ENCODE data around the gene TMEM44. TPM values are rescaled to one million over a fixed set of nuclear protein-coding genes. Genes with fewer than 3 reads are reported as not detected.

The TMEM44 gene
- total and polyA plus RNA-seq, 9 of the 15 experiments (the other 6 are each of a cell fraction or from before 2014, with no cell fraction given) = 0.53 to 18.1 (median 11.3) TPM

DNA sequence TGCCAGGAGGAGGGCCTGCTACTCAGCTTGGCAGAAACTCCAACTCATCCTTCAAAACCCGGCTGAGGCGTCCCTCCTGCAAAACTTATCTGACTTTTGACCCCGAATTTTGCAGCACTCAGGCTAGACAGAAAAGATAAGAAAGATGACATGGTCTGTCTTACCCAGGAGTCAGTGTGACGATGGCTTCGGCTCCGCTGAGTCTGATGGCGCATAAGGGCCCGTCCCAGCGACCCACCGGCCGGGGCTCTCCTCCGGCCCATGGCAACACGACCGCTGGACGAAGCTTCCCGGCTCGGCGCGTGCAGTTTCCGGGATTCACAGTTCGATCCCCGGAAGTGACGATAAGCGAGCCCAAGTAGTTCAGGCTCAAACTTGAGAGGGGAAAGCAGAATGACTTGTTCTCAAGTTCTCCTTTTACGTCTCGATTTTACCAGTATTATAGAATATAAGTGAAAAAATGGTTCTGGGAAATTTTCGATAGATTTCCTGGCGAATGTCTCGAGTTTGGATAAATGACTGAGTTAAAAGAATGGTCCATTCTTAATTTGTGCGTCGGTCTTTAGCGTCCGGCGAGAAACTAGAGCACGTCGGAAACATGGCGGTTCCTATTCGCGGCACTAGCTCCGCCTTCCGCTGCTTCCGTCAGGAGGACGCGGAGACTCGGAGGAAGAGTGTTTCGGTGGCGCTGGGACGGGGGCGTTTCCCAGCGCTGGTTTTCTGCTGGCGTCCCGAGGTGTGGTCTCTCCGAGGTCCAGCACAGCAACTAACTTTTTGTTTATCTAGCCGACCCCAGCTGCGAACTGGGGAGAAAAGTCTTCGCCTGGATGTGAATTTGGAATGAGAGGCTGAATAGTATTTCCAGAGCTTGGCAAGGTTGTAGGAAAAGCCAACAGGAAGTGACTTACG is 38.9 kb upstream of the TMEM44 start, which contains the start of gene LSG1 (continued):
- TF ChIP-seq, protein P1, sequence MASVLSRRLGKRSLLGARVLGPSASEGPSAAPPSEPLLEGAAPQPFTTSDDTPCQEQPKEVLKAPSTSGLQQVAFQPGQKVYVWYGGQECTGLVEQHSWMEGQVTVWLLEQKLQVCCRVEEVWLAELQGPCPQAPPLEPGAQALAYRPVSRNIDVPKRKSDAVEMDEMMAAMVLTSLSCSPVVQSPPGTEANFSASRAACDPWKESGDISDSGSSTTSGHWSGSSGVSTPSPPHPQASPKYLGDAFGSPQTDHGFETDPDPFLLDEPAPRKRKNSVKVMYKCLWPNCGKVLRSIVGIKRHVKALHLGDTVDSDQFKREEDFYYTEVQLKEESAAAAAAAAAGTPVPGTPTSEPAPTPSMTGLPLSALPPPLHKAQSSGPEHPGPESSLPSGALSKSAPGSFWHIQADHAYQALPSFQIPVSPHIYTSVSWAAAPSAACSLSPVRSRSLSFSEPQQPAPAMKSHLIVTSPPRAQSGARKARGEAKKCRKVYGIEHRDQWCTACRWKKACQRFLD (CRISPR knock-in tag; IDR thresholded peaks at IDR 0.05) = peak; percentile 90
- TF ChIP-seq PHF21A (IDR thresholded peaks at IDR 0.05; ENCODE audit: borderline replicate concordance, low read depth) (no peak; the same call in 1 of the 2 replicates), EGR1 (conservative IDR thresholded peaks at IDR 0.05) (peak; percentile 94), RCOR1 (IDR thresholded peaks at IDR 0.05; ENCODE audit: borderline replicate concordance in 1 of 2, low read depth in 2 of 2, low read length in 2 of 2) (peak in 1 of 2 experiments; percentile 60; a peak in 1 of 4 replicates), ZC3H11A (IDR thresholded peaks at IDR 0.05; ENCODE audit: low read depth, low read length) (peak; percentile 15; the same call in 1 of the 2 replicates), FOXA3 (CRISPR knock-in tag; conservative IDR thresholded peaks at IDR 0.05 in 1 of 2, IDR thresholded peaks at IDR 0.05 in 1 of 2) (0 out of 4 replicates have a peak, but pooled peaks of 1 of the 2 experiments have one; percentile 20), ATF1 (CRISPR knock-in tag; IDR thresholded peaks at IDR 0.05) (no peak), ATF1 (tag; IDR thresholded peaks at IDR 0.05) (peak; percentile 98), SRSF1 (IDR thresholded peaks at IDR 0.05; ENCODE audit: low read depth, low read length) (no peak), SOX6 (IDR thresholded peaks at IDR 0.05) (peak; percentile 61), KHSRP (IDR thresholded peaks at IDR 0.05) (no peak), PHF8 (IDR thresholded peaks at IDR 0.05; ENCODE audit: borderline replicate concordance, low read length) (peak; percentile 87; the same call in 1 of the 2 replicates), ZNF830 (CRISPR knock-in tag; IDR thresholded peaks at IDR 0.05) (no peak), KDM4B (IDR thresholded peaks at IDR 0.05; ENCODE audit: borderline replicate concordance in 2 of 2, low read depth in 1 of 2) (peak in 1 of 2 experiments; percentile 65; a peak in 1 of 4 replicates), ZNF197 (CRISPR knock-in tag; IDR thresholded peaks at IDR 0.05; ENCODE audit: low read depth) (peak; percentile 61; the same call in 1 of the 2 replicates), KLF6 (CRISPR knock-in tag; IDR thresholded peaks at IDR 0.05; ENCODE audit: borderline replicate concordance) (peak; percentile 26; the same call in 1 of the 2 replicates), POLR2AphosphoS2 (IDR thresholded peaks at IDR 0.05; ENCODE audit: low read length) (no peak), ZNF384 (IDR thresholded peaks at IDR 0.05; ENCODE audit: low read depth, low read length) (peak; percentile 56), RUNX1 (IDR thresholded peaks at IDR 0.05; ENCODE audit: low read depth) (no peak), TBP (optimal IDR thresholded peaks at IDR 0.05; ENCODE audit: low read depth, low read length) (peak; percentile 51), RBFOX2 (IDR thresholded peaks at IDR 0.05; ENCODE audit: low read depth, low read length) (peak; percentile 83), BRD4 (IDR thresholded peaks at IDR 0.05) (peak; percentile 61; the same call in 1 of the 2 replicates), ZFP36 (IDR thresholded peaks at IDR 0.05; ENCODE audit: low read depth, low read length, partially characterized antibody) (peak; percentile 11)
- TF ChIP-seq, protein P2, sequence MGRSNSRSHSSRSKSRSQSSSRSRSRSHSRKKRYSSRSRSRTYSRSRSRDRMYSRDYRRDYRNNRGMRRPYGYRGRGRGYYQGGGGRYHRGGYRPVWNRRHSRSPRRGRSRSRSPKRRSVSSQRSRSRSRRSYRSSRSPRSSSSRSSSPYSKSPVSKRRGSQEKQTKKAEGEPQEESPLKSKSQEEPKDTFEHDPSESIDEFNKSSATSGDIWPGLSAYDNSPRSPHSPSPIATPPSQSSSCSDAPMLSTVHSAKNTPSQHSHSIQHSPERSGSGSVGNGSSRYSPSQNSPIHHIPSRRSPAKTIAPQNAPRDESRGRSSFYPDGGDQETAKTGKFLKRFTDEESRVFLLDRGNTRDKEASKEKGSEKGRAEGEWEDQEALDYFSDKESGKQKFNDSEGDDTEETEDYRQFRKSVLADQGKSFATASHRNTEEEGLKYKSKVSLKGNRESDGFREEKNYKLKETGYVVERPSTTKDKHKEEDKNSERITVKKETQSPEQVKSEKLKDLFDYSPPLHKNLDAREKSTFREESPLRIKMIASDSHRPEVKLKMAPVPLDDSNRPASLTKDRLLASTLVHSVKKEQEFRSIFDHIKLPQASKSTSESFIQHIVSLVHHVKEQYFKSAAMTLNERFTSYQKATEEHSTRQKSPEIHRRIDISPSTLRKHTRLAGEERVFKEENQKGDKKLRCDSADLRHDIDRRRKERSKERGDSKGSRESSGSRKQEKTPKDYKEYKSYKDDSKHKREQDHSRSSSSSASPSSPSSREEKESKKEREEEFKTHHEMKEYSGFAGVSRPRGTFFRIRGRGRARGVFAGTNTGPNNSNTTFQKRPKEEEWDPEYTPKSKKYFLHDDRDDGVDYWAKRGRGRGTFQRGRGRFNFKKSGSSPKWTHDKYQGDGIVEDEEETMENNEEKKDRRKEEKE (IDR thresholded peaks at IDR 0.05; ENCODE audit: borderline replicate concordance in 1 of 2, control insufficient read depth in 1 of 2, low read depth in 2 of 2, low read length in 1 of 2) = peak; percentile 91 to 98
